Gastroesophageal sphincter (tissue), 4 donors: ENCODE data around the gene MSANTD1. TPM values are rescaled to one million over a fixed set of nuclear protein-coding genes. Genes with fewer than 3 reads are reported as not detected.

ENCODE experiments used
- ATAC-seq: fragments of 150-250 bp; one replicate; pipeline ENCODE4 v1.9.1; 2016; ENCODE audit warnings: mild to moderate bottlenecking, moderate library complexity
- H3K27ac ChIP-seq, 4 donors: fragments of 200-600 bp; sonication (generic) in 3 of 4; 1 replicate in 3 of 4; 2 replicates in 1 of 4; pipeline ENCODE4 v1.5.1; 2016 to 2019
- H3K27me3 ChIP-seq: fragments of 200-600 bp; sonication (generic); one replicate; pipeline ENCODE4 v1.5.1; 2019
- H3K36me3 ChIP-seq, 2 donors: fragments of 200-600 bp; sonication (generic); one replicate each; pipeline ENCODE4 v1.5.1; 2019; ENCODE audit warnings: control low read depth in 1 of 2
- H3K4me1 ChIP-seq, 3 donors: fragments of 200-600 bp; sonication (generic); 1 replicate in 2 of 3; 2 replicates in 1 of 3; pipeline ENCODE4 v1.5.1; 2016 to 2019; ENCODE audit warnings: control low read depth in 2 of 3
- H3K4me3 ChIP-seq, 2 donors: fragments of 200-600 bp; sonication (generic); one replicate each; pipeline ENCODE4 v1.5.1; 2019; ENCODE audit warnings: mild to moderate bottlenecking in 1 of 2, moderate library complexity in 1 of 2
- H3K9me3 ChIP-seq, 3 donors: fragments of 200-600 bp; sonication (generic); one replicate each; pipeline ENCODE4 v1.5.1; 2017 to 2019; ENCODE audit warnings: control low read depth in 2 of 3
- EP300 ChIP-seq: sonication (generic); formaldehyde crosslinking; IDR thresholded peaks from one replicate; pipeline ENCODE4 v1.6.1; 2017; ENCODE audit warnings: antibody characterized with exemption, mild to moderate bottlenecking
- POLR2A ChIP-seq, 2 donors: fragments of 450-650 bp; IDR thresholded peaks; one replicate each; pipeline ENCODE4 v1.6.1; 2017; ENCODE audit warnings: antibody characterized with exemption in 2 of 2, mild to moderate bottlenecking in 2 of 2, moderate library complexity in 1 of 2
- POLR2AphosphoS5 ChIP-seq: sonication (generic); formaldehyde crosslinking; IDR thresholded peaks from one replicate; pipeline ENCODE4 v1.6.1; 2017; ENCODE audit warnings: antibody characterized with exemption
- WGBS, 2 donors: methylation state at CpG; one replicate each; pipeline ENCODE4 v1.1.5; 2018; ENCODE audit warnings: low coverage in 1 of 2; 5-methylcytosine and 5-hydroxymethylcytosine counted together
- total RNA-seq, 4 donors: library from RNA; depleted of rRNA; stranded (reverse); fragments of >200 nt; gene quantifications; one replicate each; pipeline ENCODE4 v1.1.0, GENCODE V29; 2016
- TF ChIP-seq, protein P1 (sequence below), 4 experiments: fragments of 200-600 bp in 2 of 4; fragments of 450-650 bp in 2 of 4; sonication (generic) in 1 of 4; IDR thresholded peaks; one replicate each; pipeline ENCODE4 v1.5.1; 2017 to 2019; ENCODE audit warnings: antibody characterized with exemption in 4 of 4, mild to moderate bottlenecking in 2 of 4, moderate library complexity in 2 of 4

Gene MSANTD1
- total RNA-seq, 4 donors from 2014 or later, result 0.78 to 6.9 (median 1.5) TPM; not detected in 1

GRCh38 chr4:3295837-3296624 lies 47.1 kb downstream of the MSANTD1 start:
- ATAC-seq, result no peak
- peaks cover 0 to 7% of the 10 kb centered on the region in 2 donors for H3K36me3 ChIP-seq
- peaks cover 0 to 15% (median 0%) of the 10 kb centered on the region in 3 donors for H3K9me3 ChIP-seq

DNA sequence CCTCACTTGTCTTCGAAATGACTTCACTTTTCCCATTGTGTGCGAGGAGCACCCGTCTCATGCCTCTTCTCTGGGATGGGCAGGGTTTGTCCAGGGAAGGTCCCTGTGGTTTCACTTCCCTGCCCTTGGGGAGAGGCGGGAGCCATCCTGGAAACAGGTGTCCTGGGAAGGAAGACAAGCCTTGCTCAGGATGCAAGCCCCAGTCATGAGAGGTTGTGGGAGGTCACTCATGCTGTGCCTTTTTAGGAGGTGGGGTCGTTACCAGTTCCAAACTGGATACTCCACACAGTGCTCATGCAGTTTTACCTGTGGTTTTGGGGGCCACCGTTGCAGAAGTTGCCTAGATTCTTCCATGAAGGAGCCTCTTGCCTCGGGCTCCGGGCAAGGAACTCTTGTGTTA lies 47.7 kb downstream of the MSANTD1 start:
- WGBS, 2 donors, result 80 to 94% methylated on average over 2 to 4 of the region's 8 CpGs
- no peaks in the 10 kb centered on the region for H3K27me3 ChIP-seq
- H3K4me3 ChIP-seq, result no peak overlapping the region

More at GRCh38 chr4:3295837-3296624, 47.1 kb downstream of the MSANTD1 start:
- Histone ChIP-seq H3K4me1 (peaks cover 0 to 49% (median 5%) of the 10 kb centered on the region in 3 donors), H3K27me3 (no peaks in the 10 kb centered on the region), H3K4me3 (no peak overlapping the region), H3K27ac (no peak overlapping the region)
- 85 to 95% methylated on average over 5 to 12 of the region's 12 CpGs for WGBS, 2 donors
- TF ChIP-seq EP300, result no peak
- no peak for TF ChIP-seq POLR2AphosphoS5
- TF ChIP-seq, protein P1, sequence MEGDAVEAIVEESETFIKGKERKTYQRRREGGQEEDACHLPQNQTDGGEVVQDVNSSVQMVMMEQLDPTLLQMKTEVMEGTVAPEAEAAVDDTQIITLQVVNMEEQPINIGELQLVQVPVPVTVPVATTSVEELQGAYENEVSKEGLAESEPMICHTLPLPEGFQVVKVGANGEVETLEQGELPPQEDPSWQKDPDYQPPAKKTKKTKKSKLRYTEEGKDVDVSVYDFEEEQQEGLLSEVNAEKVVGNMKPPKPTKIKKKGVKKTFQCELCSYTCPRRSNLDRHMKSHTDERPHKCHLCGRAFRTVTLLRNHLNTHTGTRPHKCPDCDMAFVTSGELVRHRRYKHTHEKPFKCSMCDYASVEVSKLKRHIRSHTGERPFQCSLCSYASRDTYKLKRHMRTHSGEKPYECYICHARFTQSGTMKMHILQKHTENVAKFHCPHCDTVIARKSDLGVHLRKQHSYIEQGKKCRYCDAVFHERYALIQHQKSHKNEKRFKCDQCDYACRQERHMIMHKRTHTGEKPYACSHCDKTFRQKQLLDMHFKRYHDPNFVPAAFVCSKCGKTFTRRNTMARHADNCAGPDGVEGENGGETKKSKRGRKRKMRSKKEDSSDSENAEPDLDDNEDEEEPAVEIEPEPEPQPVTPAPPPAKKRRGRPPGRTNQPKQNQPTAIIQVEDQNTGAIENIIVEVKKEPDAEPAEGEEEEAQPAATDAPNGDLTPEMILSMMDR (IDR thresholded peaks at IDR 0.05), result no peak
- no peak for TF ChIP-seq POLR2A (IDR thresholded peaks at IDR 0.05)

GRCh38 chr4:3297066-3297859 lies 48.3 kb downstream of the MSANTD1 start:
- peaks cover 0 to 52% (median 0%) of the 10 kb centered on the region in 3 donors for H3K4me1 ChIP-seq
- ATAC-seq, result no peak
- H3K9me3 ChIP-seq, result peaks cover 0 to 15% (median 0%) of the 10 kb centered on the region in 3 donors
- H3K4me3 ChIP-seq, result no peak overlapping the region
- no peaks in the 10 kb centered on the region for H3K27me3 ChIP-seq
- H3K36me3 ChIP-seq, result peaks cover 0 to 7% of the 10 kb centered on the region in 2 donors
- no peak for TF ChIP-seq EP300
- TF ChIP-seq POLR2A (IDR thresholded peaks at IDR 0.05), result no peak
- no peak for TF ChIP-seq POLR2AphosphoS5
- TF ChIP-seq, protein P1 (IDR thresholded peaks at IDR 0.05), result no peak
- 90 to 97% methylated on average over 10 to 12 of the region's 13 CpGs for WGBS, 2 donors
- H3K27ac ChIP-seq, result no peak overlapping the region

More for the DNA sequence above, 47.7 kb downstream of the MSANTD1 start:
- TF ChIP-seq POLR2AphosphoS5, result no peak
- no peak for TF ChIP-seq EP300
- no peak for TF ChIP-seq POLR2A (IDR thresholded peaks at IDR 0.05)
- TF ChIP-seq, protein P1 (IDR thresholded peaks at IDR 0.05), result no peak
- no peak for ATAC-seq
- Histone ChIP-seq H3K36me3 (peaks cover 0 to 7% of the 10 kb centered on the region in 2 donors), H3K4me1 (peaks cover 0 to 49% (median 0%) of the 10 kb centered on the region in 3 donors), H3K27ac (no peak overlapping the region), H3K9me3 (peaks cover 0 to 15% (median 0%) of the 10 kb centered on the region in 3 donors)

DNA sequence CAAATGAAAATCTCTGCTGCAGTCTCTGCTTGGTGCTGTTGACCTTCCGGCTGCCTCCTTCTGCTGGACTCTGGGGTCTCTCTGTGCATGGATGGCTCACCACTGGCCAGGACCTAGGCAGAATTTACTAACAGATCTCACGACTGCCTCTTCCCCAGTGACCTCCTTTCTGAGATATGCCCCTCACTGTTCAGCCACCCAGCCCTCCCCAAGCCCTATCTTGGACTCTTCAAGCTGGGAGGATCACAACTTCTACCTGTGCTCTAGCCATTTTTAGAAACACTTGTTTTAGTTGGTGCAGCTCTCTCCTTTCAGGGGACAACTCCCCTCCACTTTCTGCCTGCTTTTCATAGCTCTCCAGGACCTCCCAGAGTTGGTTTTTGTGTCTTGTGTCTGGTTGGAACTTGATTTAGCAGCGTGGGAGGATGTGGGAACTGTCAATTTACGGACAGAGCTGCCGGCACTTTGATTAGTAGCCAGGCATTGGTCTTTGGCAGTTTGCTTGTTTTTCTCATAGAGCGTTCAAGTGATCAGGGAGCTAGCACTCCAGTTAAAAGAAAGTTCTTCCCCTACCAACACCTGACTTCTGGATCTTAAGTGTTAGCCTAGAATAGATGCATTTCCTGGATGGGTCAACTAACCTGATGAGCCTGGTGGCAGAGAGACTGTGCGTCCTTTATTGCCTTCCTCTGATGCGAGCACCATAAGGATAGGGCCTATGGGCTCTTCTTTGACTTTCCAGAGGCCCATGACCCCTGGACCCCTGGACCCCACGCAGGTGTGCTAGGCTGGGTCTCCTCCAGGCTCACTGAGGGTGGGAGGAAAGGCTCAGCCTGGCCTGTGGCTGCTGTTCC lies 50.4 kb downstream of the MSANTD1 start:
- peaks cover 0 to 63% (median 6%) of the 10 kb centered on the region in 3 donors for H3K4me1 ChIP-seq
- ATAC-seq, result no peak
- peaks cover 0 to 7% of the 10 kb centered on the region in 2 donors for H3K36me3 ChIP-seq
- TF ChIP-seq POLR2AphosphoS5 (no peak), POLR2A (IDR thresholded peaks at IDR 0.05) (no peak), EP300 (no peak)
- TF ChIP-seq, protein P1 (IDR thresholded peaks at IDR 0.05), result no peak
- no peaks in the 10 kb centered on the region for H3K27me3 ChIP-seq
- peaks cover 0 to 15% (median 0%) of the 10 kb centered on the region in 3 donors for H3K9me3 ChIP-seq
- WGBS, 2 donors, result 58 to 60% methylated on average over 1 to 8 of the region's 9 CpGs
- no peak overlapping the region for H3K27ac ChIP-seq
- H3K4me3 ChIP-seq, result no peak overlapping the region
